ENCODE data around the gene FMO1.

Gene FMO1

GRCh38 chr1:171243878-171244277 is 4.4 kb upstream of the FMO1 start:
- no peak for DNase-seq

- no peak for DNase-seq
Measured at GRCh38 chr1:171245458-171246064, 2.7 kb upstream of the FMO1 start.

- no peak for DNase-seq
Measured at GRCh38 chr1:171247501-171247900, 793 bp upstream of the FMO1 start.

GRCh38 chr1:171248841-171249240 is 547 bp downstream of the FMO1 start:
- no peak for DNase-seq

GRCh38 chr1:171250263-171250662 is 2.0 kb downstream of the FMO1 start:
- DNase-seq: no peak

GRCh38 chr1:171251042-171251951 is 3.0 kb downstream of the FMO1 start:
- no peak for DNase-seq

- DNase-seq: no peak
Measured at GRCh38 chr1:171251952-171252300, 3.6 kb downstream of the FMO1 start.

- DNase-seq: no peak
Measured at GRCh38 chr1:171252482-171252881, 4.2 kb downstream of the FMO1 start.

- DNase-seq: no peak
Measured at GRCh38 chr1:171254859-171255258, 6.6 kb downstream of the FMO1 start.

- no peak for DNase-seq
Measured at GRCh38 chr1:171256940-171257606, 8.8 kb downstream of the FMO1 start.

GRCh38 chr1:171257607-171258076 is 9.3 kb downstream of the FMO1 start:
- DNase-seq: no peak

GRCh38 chr1:171258429-171258828 is 10.1 kb downstream of the FMO1 start:
- DNase-seq: no peak

GRCh38 chr1:171258943-171259342 is 10.6 kb downstream of the FMO1 start:
- DNase-seq: no peak

GRCh38 chr1:171261336-171261735 is 13.0 kb downstream of the FMO1 start:
- DNase-seq: no peak

GRCh38 chr1:171263901-171264300 is 15.6 kb downstream of the FMO1 start:
- no peak for DNase-seq

- DNase-seq: no peak
Measured at GRCh38 chr1:171265686-171266085, 17.4 kb downstream of the FMO1 start.

GRCh38 chr1:171266930-171267329 is 18.6 kb downstream of the FMO1 start:
- no peak for DNase-seq

GRCh38 chr1:171267391-171267790 is 19.1 kb downstream of the FMO1 start:
- DNase-seq: no peak

GRCh38 chr1:171270806-171271205 is 22.5 kb downstream of the FMO1 start:
- DNase-seq: no peak

- DNase-seq: no peak
Measured at GRCh38 chr1:171277534-171277933, 29.2 kb downstream of the FMO1 start.

GRCh38 chr1:171279234-171279633 is 30.9 kb downstream of the FMO1 start:
- DNase-seq: no peak

- DNase-seq: no peak
Measured at GRCh38 chr1:171279678-171280077, 31.4 kb downstream of the FMO1 start.

GRCh38 chr1:171280599-171280998 is 32.3 kb downstream of the FMO1 start:
- no peak for DNase-seq
